SK-N-SH (cell line): ENCODE results near the gene CYTH4. TPM values are rescaled to one million over a fixed set of nuclear protein-coding genes. Genes with fewer than 3 reads are reported as not detected.

Experiments
- CTCF ChIA-PET: fragments of 300-600, 350-600 bp; formaldehyde crosslinking; extraction: SDS; loops from one replicate; lab custom pipeline; 2021; lab: Yijun Ruan, JAX
- POLR2A ChIA-PET: fragments of 350-600 bp; sonication (Branson Sonifier 250); formaldehyde crosslinking; extraction: SDS; loops from one replicate; lab custom pipeline; 2020; ENCODE audit warnings: antibody characterized with exemption, inconsistent platforms; lab: Yijun Ruan, JAX
- DNase-seq: peaks from one replicate; pipeline ENCODE4 v3.0.0; 2012
- H2AFZ ChIP-seq: fragments of 200-600 bp; sonication (generic); 2 replicates; pipeline ENCODE4 v1.8.1; 2016; ENCODE audit warnings: antibody characterized with exemption, mild to moderate bottlenecking, low read depth
- H3F3A ChIP-seq: fragments of 200-600 bp; sonication (generic); replicated peaks from 2 replicates; pipeline ENCODE3; 2016; ENCODE audit warnings: antibody characterized with exemption, mild to moderate bottlenecking; ENCODE audit not compliant: insufficient read depth
- H3K27ac ChIP-seq, 2 experiments: fragments of 200-500 bp in 1 of 2; fragments of 200-600 bp in 1 of 2; sonication (Bioruptor generic) in 1 of 2; sonication (generic), shearing (Covaris generic) in 1 of 2; 2 replicates each; pipeline versions ENCODE4 v1.5.1 to v1.6.1; 2014 to 2016; ENCODE audit warnings: low read depth in 2 of 2, inconsistent platforms in 1 of 2, low read length in 1 of 2, mild to moderate bottlenecking in 1 of 2, mixed read lengths in 1 of 2
- H3K27me3 ChIP-seq: fragments of 200-600 bp; sonication (generic), shearing (Covaris generic); 2 replicates; pipeline ENCODE4 v1.6.1; 2016; ENCODE audit warnings: mixed run types; ENCODE audit not compliant: insufficient read depth
- H3K36me3 ChIP-seq, 2 experiments: fragments of 200-500 bp in 1 of 2; fragments of 200-600 bp in 1 of 2; sonication (Bioruptor generic) in 1 of 2; sonication (generic) in 1 of 2; replicated peaks in 1 of 2; 2 replicates each; pipeline versions ENCODE3 to v1.5.1; 2014 to 2016; ENCODE audit warnings: low read length in 1 of 2, mild to moderate bottlenecking in 1 of 2; ENCODE audit not compliant: insufficient read depth in 2 of 2, control insufficient read depth in 1 of 2
- H3K4me1 ChIP-seq, 2 experiments: fragments of 200-500 bp in 1 of 2; fragments of 200-600 bp in 1 of 2; sonication (Bioruptor generic) in 1 of 2; sonication (generic), shearing (Covaris generic) in 1 of 2; 2 replicates each; pipeline versions ENCODE4 v1.5.1 to v1.6.1; 2014 to 2016; ENCODE audit warnings: low read depth in 1 of 2, low read length in 1 of 2, mixed run types in 1 of 2; ENCODE audit not compliant: insufficient read depth in 2 of 2, control insufficient read depth in 1 of 2
- H3K4me2 ChIP-seq: fragments of 200-600 bp; sonication (generic), shearing (Covaris generic); 2 replicates; pipeline ENCODE4 v1.6.1; 2017; ENCODE audit warnings: mixed run types
- H3K4me3 ChIP-seq, 2 experiments: fragments of 200-500 bp in 1 of 2; fragments of 200-600 bp in 1 of 2; sonication (Bioruptor generic) in 1 of 2; sonication (generic), shearing (Covaris generic) in 1 of 2; 2 replicates each; pipeline versions ENCODE4 v1.5.1 to v1.8.1; 2014 to 2016; ENCODE audit warnings: low read depth in 2 of 2, inconsistent platforms in 1 of 2, low read length in 1 of 2, mild to moderate bottlenecking in 1 of 2, mixed read lengths in 1 of 2, moderate library complexity in 1 of 2
- H3K79me2 ChIP-seq: fragments of 200-600 bp; sonication (generic); 2 replicates; pipeline ENCODE4 v1.8.1; 2017; ENCODE audit warnings: mild to moderate bottlenecking; ENCODE audit not compliant: insufficient read depth
- H3K9ac ChIP-seq: fragments of 200-600 bp; sonication (generic); 2 replicates; pipeline ENCODE4 v1.6.1; 2017; ENCODE audit warnings: mixed run types
- H3K9me2 ChIP-seq: fragments of 200-600 bp; sonication (generic); 2 replicates; pipeline ENCODE4 v1.6.1; 2017; ENCODE audit warnings: mixed run types
- H3K9me3 ChIP-seq: fragments of 200-600 bp; sonication (generic); 2 replicates; pipeline ENCODE4 v1.6.1; 2017; ENCODE audit warnings: mixed run types, mild to moderate bottlenecking, moderate library complexity
- H4K20me1 ChIP-seq: fragments of 200-600 bp; sonication (generic); 2 replicates; pipeline ENCODE4 v1.6.1; 2017; ENCODE audit warnings: mild to moderate bottlenecking, mixed run types; ENCODE audit not compliant: insufficient read depth
- ELF1 ChIP-seq: IDR thresholded peaks from 2 replicates; pipeline ENCODE4 v1.4.0; 2012
- EZH2phosphoT487 ChIP-seq: fragments of 200-600 bp; sonication (generic); IDR thresholded peaks from 2 replicates; pipeline ENCODE4 v1.6.1; 2017; ENCODE audit warnings: low read depth, mixed run types, mild to moderate bottlenecking, antibody characterized with exemption, moderate library complexity, borderline replicate concordance
- FOXJ3 ChIP-seq: sonication (generic); formaldehyde crosslinking; IDR thresholded peaks from 2 replicates; pipeline ENCODE4 v1.5.1; 2020; ENCODE audit warnings: mild to moderate bottlenecking, missing genetic modification reagents
- FOXM1 ChIP-seq: IDR thresholded peaks from 2 replicates; pipeline ENCODE4 v1.4.0; 2012; ENCODE audit warnings: low read depth, mild to moderate bottlenecking
- GATA2 ChIP-seq: sonication (generic); formaldehyde crosslinking; IDR thresholded peaks from 2 replicates; pipeline ENCODE4 v1.5.0; 2020; ENCODE audit warnings: mild to moderate bottlenecking, missing genetic modification reagents
- MAX ChIP-seq: IDR thresholded peaks from 2 replicates; pipeline ENCODE4 v1.4.0; 2012; ENCODE audit warnings: low read depth
- MEF2A ChIP-seq: IDR thresholded peaks from 2 replicates; pipeline ENCODE4 v1.4.0; 2012; ENCODE audit warnings: low read depth, borderline replicate concordance
- MXI1 ChIP-seq: IDR thresholded peaks from 2 replicates; pipeline ENCODE4 v1.6.1; 2012; ENCODE audit warnings: mild to moderate bottlenecking, low read depth, low read length, improper control_type of control experiment
- NFIC ChIP-seq: IDR thresholded peaks from 2 replicates; pipeline ENCODE4 v1.4.0; 2012; ENCODE audit warnings: borderline replicate concordance
- NRF1 ChIP-seq: IDR thresholded peaks from 2 replicates; pipeline ENCODE4 v1.6.1; 2012; ENCODE audit warnings: low read depth, mild to moderate bottlenecking, low read length
- RCOR1 ChIP-seq: fragments of 150-350 bp; IDR thresholded peaks from 2 replicates; pipeline ENCODE4 v1.6.1; 2017; ENCODE audit warnings: antibody characterized with exemption, low read length
- RFX5 ChIP-seq: IDR thresholded peaks from 2 replicates; pipeline ENCODE4 v1.6.1; 2012; ENCODE audit warnings: mild to moderate bottlenecking, improper control_type of control experiment, low read length
- SIN3A ChIP-seq: IDR thresholded peaks from 2 replicates; pipeline ENCODE4 v1.6.1; 2012; ENCODE audit warnings: low read depth, mild to moderate bottlenecking, low read length, moderate library complexity, borderline replicate concordance
- TCF12 ChIP-seq: IDR thresholded peaks from 2 replicates; pipeline ENCODE4 v1.4.0; 2012
- WGBS: methylation state at CpG from one replicate; pipeline ENCODE4 v1.1.6; 2017; ENCODE audit warnings: low lambda C conversion rate; 5-methylcytosine and 5-hydroxymethylcytosine counted together
- polyA plus RNA-seq, 3 experiments: library from polyadenylated mRNA; depleted of rRNA; stranded (reverse); fragments of >200 nt; gene quantifications; 2 replicates each; pipeline ENCODE4 v1.2.3, GENCODE V29; 2012
- TF ChIP-seq, protein P1 (sequence below): fragments of 200-600 bp; sonication (generic); IDR thresholded peaks from 2 replicates; pipeline ENCODE4 v1.6.1; 2017; ENCODE audit warnings: antibody characterized with exemption, mild to moderate bottlenecking, moderate library complexity
- TF ChIP-seq, protein P2 (sequence below): IDR thresholded peaks from 2 replicates; pipeline ENCODE4 v1.4.0; 2012; ENCODE audit warnings: low read depth, borderline replicate concordance
- TF ChIP-seq, protein P3 (sequence below): IDR thresholded peaks from 2 replicates; pipeline ENCODE4; 2012
- TF ChIP-seq, protein P4 (sequence below): fragments of 150-350 bp; IDR thresholded peaks from 2 replicates; pipeline ENCODE4 v1.6.1; 2016; ENCODE audit warnings: mild to moderate bottlenecking, low read depth, low read length
- TF ChIP-seq, protein P5 (sequence below): IDR thresholded peaks from 2 replicates; pipeline ENCODE4 v1.4.0; 2012; ENCODE audit warnings: low read depth, borderline replicate concordance

CYTH4 gene
- polyA plus RNA-seq, 1 of the 3 experiments (the other 2 are of a cell fraction), result 0.07 TPM

GRCh38 chr22:37276776-37277175, 5.5 kb upstream of the CYTH4 start:
- Histone ChIP-seq H3K79me2 (no peaks in the 10 kb centered on the region), H3K9me2 (no peaks in the 10 kb centered on the region), H3K27ac (no peak overlapping the region), H3K4me1 (0 out of 4 replicates have a peak, but pooled peaks cover 0 to 6% of the 10 kb centered on the region in 2 experiments), H3K36me3 (no peaks in the 10 kb centered on the region), H3K27me3 (no peaks in the 10 kb centered on the region), H3K9ac (no peak overlapping the region), H3F3A (no peaks in the 10 kb centered on the region), H2AFZ (0 out of 2 replicates have a peak overlapping the region, but pooled peaks have one; percentile 11), H3K4me2 (no peak overlapping the region), H3K9me3 (no peaks in the 10 kb centered on the region), H4K20me1 (no peaks in the 10 kb centered on the region), H3K4me3 (no peak overlapping the region)
- WGBS, result 77% methylated on average over 2 of the region's 2 CpGs
- CTCF ChIA-PET, result interaction anchor here (0.6 to 1.4 kb wide), 4 partner anchors 9 to 938 kb away, joined by 3 read pairs; no protein-coding TSS in a partner anchor
- no peak for DNase-seq
- POLR2A ChIA-PET, result no interaction called here
- no peak for TF ChIP-seq MEF2A
- TF ChIP-seq, protein P1, sequence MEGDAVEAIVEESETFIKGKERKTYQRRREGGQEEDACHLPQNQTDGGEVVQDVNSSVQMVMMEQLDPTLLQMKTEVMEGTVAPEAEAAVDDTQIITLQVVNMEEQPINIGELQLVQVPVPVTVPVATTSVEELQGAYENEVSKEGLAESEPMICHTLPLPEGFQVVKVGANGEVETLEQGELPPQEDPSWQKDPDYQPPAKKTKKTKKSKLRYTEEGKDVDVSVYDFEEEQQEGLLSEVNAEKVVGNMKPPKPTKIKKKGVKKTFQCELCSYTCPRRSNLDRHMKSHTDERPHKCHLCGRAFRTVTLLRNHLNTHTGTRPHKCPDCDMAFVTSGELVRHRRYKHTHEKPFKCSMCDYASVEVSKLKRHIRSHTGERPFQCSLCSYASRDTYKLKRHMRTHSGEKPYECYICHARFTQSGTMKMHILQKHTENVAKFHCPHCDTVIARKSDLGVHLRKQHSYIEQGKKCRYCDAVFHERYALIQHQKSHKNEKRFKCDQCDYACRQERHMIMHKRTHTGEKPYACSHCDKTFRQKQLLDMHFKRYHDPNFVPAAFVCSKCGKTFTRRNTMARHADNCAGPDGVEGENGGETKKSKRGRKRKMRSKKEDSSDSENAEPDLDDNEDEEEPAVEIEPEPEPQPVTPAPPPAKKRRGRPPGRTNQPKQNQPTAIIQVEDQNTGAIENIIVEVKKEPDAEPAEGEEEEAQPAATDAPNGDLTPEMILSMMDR, result no peak
- no peak for TF ChIP-seq MXI1
- TF ChIP-seq EZH2phosphoT487, result no peak
- TF ChIP-seq GATA2 (CRISPR knock-in tag), result no peak
- TF ChIP-seq, protein P2, sequence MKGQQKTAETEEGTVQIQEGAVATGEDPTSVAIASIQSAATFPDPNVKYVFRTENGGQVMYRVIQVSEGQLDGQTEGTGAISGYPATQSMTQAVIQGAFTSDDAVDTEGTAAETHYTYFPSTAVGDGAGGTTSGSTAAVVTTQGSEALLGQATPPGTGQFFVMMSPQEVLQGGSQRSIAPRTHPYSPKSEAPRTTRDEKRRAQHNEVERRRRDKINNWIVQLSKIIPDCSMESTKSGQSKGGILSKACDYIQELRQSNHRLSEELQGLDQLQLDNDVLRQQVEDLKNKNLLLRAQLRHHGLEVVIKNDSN, result peak; percentile 80

DNA sequence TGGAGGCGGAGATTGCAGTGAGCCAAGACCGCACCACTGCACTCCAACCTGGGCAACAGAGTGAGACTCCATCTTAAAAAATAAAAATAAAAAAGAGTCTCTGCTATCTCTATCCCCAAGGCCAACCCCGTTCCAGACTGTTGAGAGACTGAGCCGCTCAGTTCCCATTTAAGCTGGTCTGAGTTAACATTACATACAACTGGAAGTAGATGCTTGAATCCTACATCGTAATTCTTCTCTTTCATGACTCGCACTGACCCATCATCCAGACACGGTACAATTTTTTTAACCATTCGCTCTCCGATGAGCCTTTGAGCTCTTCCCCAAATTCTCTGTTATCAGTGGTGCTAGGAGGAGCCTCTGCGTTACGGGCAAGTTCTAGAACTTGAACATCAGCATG, 4.9 kb upstream of the CYTH4 start:
- no peaks in the 10 kb centered on the region for H3K36me3 ChIP-seq
- H3K27me3 ChIP-seq, result no peaks in the 10 kb centered on the region
- no peaks in the 10 kb centered on the region for H3F3A ChIP-seq
- ChIA-PET POLR2A (no interaction called here), CTCF (interaction anchor here (0.7 to 1.7 kb wide), 4 partner anchors 10 to 18 kb away, joined by 3 to 4 read pairs (median 3); no protein-coding TSS in a partner anchor)
- no peaks in the 10 kb centered on the region for H4K20me1 ChIP-seq
- no peaks in the 10 kb centered on the region for H3K9me2 ChIP-seq
- 73% methylated on average over 11 of the region's 11 CpGs for WGBS
- no peak overlapping the region for H2AFZ ChIP-seq
- 0 out of 4 replicates have a peak, but pooled peaks cover 0 to 6% of the 10 kb centered on the region in 2 experiments for H3K4me1 ChIP-seq
- H3K27ac ChIP-seq, result no peak overlapping the region
- H3K4me2 ChIP-seq, result no peak overlapping the region
- H3K79me2 ChIP-seq, result no peaks in the 10 kb centered on the region
- no peak overlapping the region for H3K9ac ChIP-seq
- H3K9me3 ChIP-seq, result no peaks in the 10 kb centered on the region
- no peak overlapping the region for H3K4me3 ChIP-seq
- no peak for DNase-seq
- no peak for TF ChIP-seq FOXJ3 (CRISPR knock-in tag)
- no peak for TF ChIP-seq RCOR1
- TF ChIP-seq, protein P3, sequence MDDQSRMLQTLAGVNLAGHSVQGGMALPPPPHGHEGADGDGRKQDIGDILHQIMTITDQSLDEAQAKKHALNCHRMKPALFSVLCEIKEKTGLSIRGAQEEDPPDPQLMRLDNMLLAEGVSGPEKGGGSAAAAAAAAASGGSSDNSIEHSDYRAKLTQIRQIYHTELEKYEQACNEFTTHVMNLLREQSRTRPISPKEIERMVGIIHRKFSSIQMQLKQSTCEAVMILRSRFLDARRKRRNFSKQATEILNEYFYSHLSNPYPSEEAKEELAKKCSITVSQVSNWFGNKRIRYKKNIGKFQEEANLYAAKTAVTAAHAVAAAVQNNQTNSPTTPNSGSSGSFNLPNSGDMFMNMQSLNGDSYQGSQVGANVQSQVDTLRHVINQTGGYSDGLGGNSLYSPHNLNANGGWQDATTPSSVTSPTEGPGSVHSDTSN, result no peak
- no peak for TF ChIP-seq MAX
- no peak for TF ChIP-seq RFX5
- TF ChIP-seq NRF1, result no peak
- TF ChIP-seq, protein P4, sequence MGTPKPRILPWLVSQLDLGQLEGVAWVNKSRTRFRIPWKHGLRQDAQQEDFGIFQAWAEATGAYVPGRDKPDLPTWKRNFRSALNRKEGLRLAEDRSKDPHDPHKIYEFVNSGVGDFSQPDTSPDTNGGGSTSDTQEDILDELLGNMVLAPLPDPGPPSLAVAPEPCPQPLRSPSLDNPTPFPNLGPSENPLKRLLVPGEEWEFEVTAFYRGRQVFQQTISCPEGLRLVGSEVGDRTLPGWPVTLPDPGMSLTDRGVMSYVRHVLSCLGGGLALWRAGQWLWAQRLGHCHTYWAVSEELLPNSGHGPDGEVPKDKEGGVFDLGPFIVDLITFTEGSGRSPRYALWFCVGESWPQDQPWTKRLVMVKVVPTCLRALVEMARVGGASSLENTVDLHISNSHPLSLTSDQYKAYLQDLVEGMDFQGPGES, result no peak
- TF ChIP-seq TCF12, result no peak
- no peak for TF ChIP-seq FOXM1
- no peak for TF ChIP-seq NFIC
- TF ChIP-seq, protein P5, sequence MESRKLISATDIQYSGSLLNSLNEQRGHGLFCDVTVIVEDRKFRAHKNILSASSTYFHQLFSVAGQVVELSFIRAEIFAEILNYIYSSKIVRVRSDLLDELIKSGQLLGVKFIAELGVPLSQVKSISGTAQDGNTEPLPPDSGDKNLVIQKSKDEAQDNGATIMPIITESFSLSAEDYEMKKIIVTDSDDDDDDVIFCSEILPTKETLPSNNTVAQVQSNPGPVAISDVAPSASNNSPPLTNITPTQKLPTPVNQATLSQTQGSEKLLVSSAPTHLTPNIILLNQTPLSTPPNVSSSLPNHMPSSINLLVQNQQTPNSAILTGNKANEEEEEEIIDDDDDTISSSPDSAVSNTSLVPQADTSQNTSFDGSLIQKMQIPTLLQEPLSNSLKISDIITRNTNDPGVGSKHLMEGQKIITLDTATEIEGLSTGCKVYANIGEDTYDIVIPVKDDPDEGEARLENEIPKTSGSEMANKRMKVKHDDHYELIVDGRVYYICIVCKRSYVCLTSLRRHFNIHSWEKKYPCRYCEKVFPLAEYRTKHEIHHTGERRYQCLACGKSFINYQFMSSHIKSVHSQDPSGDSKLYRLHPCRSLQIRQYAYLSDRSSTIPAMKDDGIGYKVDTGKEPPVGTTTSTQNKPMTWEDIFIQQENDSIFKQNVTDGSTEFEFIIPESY, result no peak
- TF ChIP-seq ELF1, result no peak
- TF ChIP-seq SIN3A, result no peak
- TF ChIP-seq, protein P1, result no peak
